Caco-2 (cell line): ENCODE measurements around the gene SLC41A1. TPM values are rescaled to one million over a fixed set of nuclear protein-coding genes. Genes with fewer than 3 reads are reported as not detected.
A peak's percentile ranks its signal among the peaks of the same experiment; 100 is the strongest.

ENCODE experiments used
- BruUV-seq: library from RNA; stranded (reverse); fragments of 400-500 nt; replicated peaks from 2 replicates; lab custom pipeline; 2021; lab: Mats Ljungman, UMichigan
- CTCF ChIA-PET: fragments of 300-600 bp; sonication (Branson Sonifier 250); formaldehyde crosslinking; loops from one replicate; lab custom pipeline; 2022; ENCODE audit warnings: antibody characterized with exemption; lab: Charles Lee
- POLR2A ChIA-PET: fragments of 300-600 bp; sonication (Branson Sonifier 250); formaldehyde crosslinking; loops from one replicate; lab custom pipeline; 2022; ENCODE audit warnings: antibody characterized with exemption; lab: Charles Lee
- DNase-seq, 2 experiments: peaks; one replicate each; pipeline versions ENCODE4 v3.0.0 to v3.0.0-alpha.2; 2020 to 2022
- H3K27me3 ChIP-seq: replicated peaks from 2 replicates; pipeline ENCODE4 v1.6.0; 2011; ENCODE audit warnings: low read length; ENCODE audit not compliant: control insufficient read depth, insufficient read depth
- H3K36me3 ChIP-seq: 2 replicates; pipeline ENCODE4 v1.5.1; 2011; ENCODE audit warnings: low read length; ENCODE audit not compliant: control insufficient read depth, insufficient read depth
- H3K4me1 ChIP-seq: fragments of 250-450 bp; sonication (Bioruptor Pico); 2 replicates; pipeline ENCODE4 v1.5.1; 2020; ENCODE audit warnings: mild to moderate bottlenecking
- H3K4me3 ChIP-seq: 2 replicates; pipeline ENCODE4 v1.5.1; 2011; ENCODE audit warnings: low read depth, mild to moderate bottlenecking, control low read depth, low read length
- H3K9me3 ChIP-seq: fragments of 250-450 bp; sonication (Bioruptor Pico); 2 replicates; pipeline ENCODE4 v1.5.1; 2020; ENCODE audit warnings: mild to moderate bottlenecking, moderate library complexity
- H3K27ac Mint-ChIP-seq: one replicate; pipeline ENCODE4 v1.8.0; 2022; ENCODE audit warnings: mixed read lengths; ENCODE audit not compliant: unreplicated experiment
- H3K27me3 Mint-ChIP-seq: one replicate; pipeline ENCODE4 v1.8.0; 2022; ENCODE audit warnings: mixed read lengths; ENCODE audit not compliant: insufficient read depth, unreplicated experiment
- H3K36me3 Mint-ChIP-seq: one replicate; pipeline ENCODE4 v1.8.0; 2022; ENCODE audit warnings: mild to moderate bottlenecking, mixed read lengths; ENCODE audit not compliant: insufficient read depth, unreplicated experiment
- H3K4me1 Mint-ChIP-seq: one replicate; pipeline ENCODE4 v1.8.0; 2022; ENCODE audit warnings: low read depth, mixed read lengths; ENCODE audit not compliant: unreplicated experiment
- H3K4me3 Mint-ChIP-seq: one replicate; pipeline ENCODE4 v1.8.0; 2022; ENCODE audit warnings: mild to moderate bottlenecking, moderate library complexity, mixed read lengths; ENCODE audit not compliant: unreplicated experiment
- H3K9me3 Mint-ChIP-seq: one replicate; pipeline ENCODE4 v1.8.0; 2022; ENCODE audit warnings: mixed read lengths; ENCODE audit not compliant: unreplicated experiment
- CTCF ChIP-seq, 2 experiments: fragments of 200-600 bp in 1 of 2; IDR thresholded peaks; 1 replicate in 1 of 2; 2 replicates in 1 of 2; pipeline versions ENCODE4 v1.5.1 to v1.8.0; 2011 to 2022; ENCODE audit warnings: antibody characterized with exemption in 1 of 2, control low read depth in 1 of 2, inconsistent platforms in 1 of 2, low read depth in 1 of 2, low read length in 1 of 2, mild to moderate bottlenecking in 1 of 2, moderate library complexity in 1 of 2; ENCODE audit not compliant: insufficient read depth in 1 of 2, severe bottlenecking in 1 of 2, unreplicated experiment in 1 of 2
- intact Hi-C: fragments of 100-400 bp; cut with micrococcal nuclease; formaldehyde crosslinking; loops from one replicate; pipeline ENCODE4 v1.10.0; 2022; ENCODE audit not compliant: unreplicated experiment
- total RNA-seq: library from RNA; stranded (reverse); gene quantifications from 2 replicates; pipeline ENCODE4 v1.2.3, GENCODE V29; 2022

The SLC41A1 gene
- total RNA-seq, 1 experiment from 2014 or later = 12.5 TPM

GRCh38 chr1:205751036-205751651, 61.9 kb downstream of the SLC41A1 start:
- ChIA-PET CTCF (no interaction called here), POLR2A (no interaction called here)
- no peak overlapping the region for H3K4me3 ChIP-seq
- Mint-ChIP-seq H3K9me3 (no peaks in the 10 kb centered on the region), H3K4me1 (peaks cover 7% of the 10 kb centered on the region), H3K36me3 (peaks cover 36% of the 10 kb centered on the region), H3K4me3 (peak overlapping the region; percentile 87), H3K27ac (peak overlapping the region; percentile 99), H3K27me3 (peaks cover under 1% of the 10 kb centered on the region)
- intact Hi-C loops = no loop called here
- no TSS peak for BruUV-seq
- no peaks in the 10 kb centered on the region for H3K4me1 ChIP-seq
- no peak for TF ChIP-seq CTCF (IDR thresholded peaks at IDR 0.05; ENCODE audit: insufficient read depth in 1 of 2, low read depth in 1 of 2, low read length in 1 of 2, severe bottlenecking in 1 of 2, unreplicated experiment in 1 of 2)
- DNase-seq = no peak
- no peaks in the 10 kb centered on the region for H3K9me3 ChIP-seq
- no peaks in the 10 kb centered on the region for H3K27me3 ChIP-seq
- H3K36me3 ChIP-seq = no peaks in the 10 kb centered on the region; the same call in 1 of the 2 replicates

- H3K9me3 ChIP-seq = no peaks in the 10 kb centered on the region
- Mint-ChIP-seq H3K36me3 (peaks cover 37% of the 10 kb centered on the region), H3K9me3 (no peaks in the 10 kb centered on the region), H3K4me3 (peak within 1 kb of the TSS; percentile 87), H3K4me1 (peaks cover 7% of the 10 kb centered on the region), H3K27me3 (no peaks in the 10 kb centered on the region), H3K27ac (peak within 1 kb of the TSS; percentile 99)
- POLR2A ChIA-PET = no interaction called here
- H3K36me3 ChIP-seq = no peaks in the 10 kb centered on the region; the same call in 1 of the 2 replicates
- H3K4me3 ChIP-seq = peak within 1 kb of the TSS; percentile 93
- CTCF ChIA-PET = interaction anchor here (1.2 kb wide), 1 partner anchor 227 kb away, joined by 8 read pairs; no protein-coding TSS in a partner anchor
- TF ChIP-seq CTCF (IDR thresholded peaks at IDR 0.05; ENCODE audit: insufficient read depth in 1 of 2, low read depth in 1 of 2, low read length in 1 of 2, severe bottlenecking in 1 of 2, unreplicated experiment in 1 of 2) = peak in 1 of 2 experiments; percentile 18
- no peaks in the 10 kb centered on the region for H3K27me3 ChIP-seq
- TSS peak; percentile 90 for BruUV-seq
- intact Hi-C loops = loop anchor here (1.0 kb wide), 1 partner anchor 25 kb away; the partner anchor contains the start of gene RAB29
- H3K4me1 ChIP-seq = 0 out of 2 replicates have a peak, but pooled peaks cover 3% of the 10 kb centered on the region
- DNase-seq = peak; percentile 97 to 99
These were observed 62.6 kb downstream of the SLC41A1 start, which contains the start of gene NUCKS1 for GRCh38 chr1:205750138-205751035. Gene NUCKS1, minus strand, starts transcription at chr1:205750182. Its CDS starts 209 bp downstream, at chr1:205749973.
